Suprapubic skin (tissue), 3 donors: ENCODE measurements around the gene RNF138.

Source experiments
- EP300 ChIP-seq: sonication (generic); formaldehyde crosslinking; IDR thresholded peaks from one replicate; pipeline ENCODE4 v1.6.1; 2017; ENCODE audit warnings: antibody characterized with exemption
- TF ChIP-seq, protein P1 (sequence below), 2 donors: fragments of 200-600 bp in 1 of 2; fragments of 450-650 bp in 1 of 2; sonication (generic) in 1 of 2; IDR thresholded peaks; one replicate each; pipeline ENCODE4 v1.5.1; 2016 to 2019; ENCODE audit warnings: antibody characterized with exemption in 2 of 2, mild to moderate bottlenecking in 1 of 2, moderate library complexity in 1 of 2

DNA sequence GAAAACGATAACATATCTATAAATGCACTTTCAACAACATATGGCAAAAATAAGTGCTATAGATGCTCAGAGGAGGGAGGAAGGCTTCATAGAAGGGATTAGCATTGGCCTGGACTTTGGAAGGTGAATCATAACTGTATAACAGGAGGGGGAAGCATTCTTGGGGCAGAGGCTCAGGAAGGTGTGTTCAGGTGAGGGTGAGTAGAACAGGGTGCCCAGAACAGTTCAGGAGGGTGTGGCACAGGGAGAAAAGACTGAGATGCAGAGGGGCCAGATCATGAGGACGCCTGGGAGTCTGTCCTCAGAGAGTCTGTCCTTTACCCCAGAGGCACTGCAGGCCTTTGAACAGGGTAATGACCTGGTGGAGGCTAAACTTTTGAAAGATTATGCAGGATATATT, 68.9 kb downstream of the RNF138 start:
- no peak for TF ChIP-seq EP300
- TF ChIP-seq, protein P1, sequence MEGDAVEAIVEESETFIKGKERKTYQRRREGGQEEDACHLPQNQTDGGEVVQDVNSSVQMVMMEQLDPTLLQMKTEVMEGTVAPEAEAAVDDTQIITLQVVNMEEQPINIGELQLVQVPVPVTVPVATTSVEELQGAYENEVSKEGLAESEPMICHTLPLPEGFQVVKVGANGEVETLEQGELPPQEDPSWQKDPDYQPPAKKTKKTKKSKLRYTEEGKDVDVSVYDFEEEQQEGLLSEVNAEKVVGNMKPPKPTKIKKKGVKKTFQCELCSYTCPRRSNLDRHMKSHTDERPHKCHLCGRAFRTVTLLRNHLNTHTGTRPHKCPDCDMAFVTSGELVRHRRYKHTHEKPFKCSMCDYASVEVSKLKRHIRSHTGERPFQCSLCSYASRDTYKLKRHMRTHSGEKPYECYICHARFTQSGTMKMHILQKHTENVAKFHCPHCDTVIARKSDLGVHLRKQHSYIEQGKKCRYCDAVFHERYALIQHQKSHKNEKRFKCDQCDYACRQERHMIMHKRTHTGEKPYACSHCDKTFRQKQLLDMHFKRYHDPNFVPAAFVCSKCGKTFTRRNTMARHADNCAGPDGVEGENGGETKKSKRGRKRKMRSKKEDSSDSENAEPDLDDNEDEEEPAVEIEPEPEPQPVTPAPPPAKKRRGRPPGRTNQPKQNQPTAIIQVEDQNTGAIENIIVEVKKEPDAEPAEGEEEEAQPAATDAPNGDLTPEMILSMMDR (IDR thresholded peaks at IDR 0.05), result no peak
